ENCODE results near the gene SLC11A1.

The SLC11A1 gene

GRCh38 chr2:218403810-218404209 lies 21.7 kb downstream of the SLC11A1 start:
- no peak overlapping the region for H3K4me3 ChIP-seq (ENCODE audit: control insufficient read depth, low read depth, low read length)
- no peak for TF ChIP-seq CTCF (IDR thresholded peaks at IDR 0.05; ENCODE audit: control insufficient read depth, insufficient read depth, low read depth, low read length, missing control alignments)
- no peak for DNase-seq (ENCODE audit: low read depth)

GRCh38 chr2:218404351-218405085 lies 22.4 kb downstream of the SLC11A1 start:
- H3K4me3 ChIP-seq (ENCODE audit: control insufficient read depth, low read depth, low read length) = no peak overlapping the region
- DNase-seq (ENCODE audit: low read depth) = no peak
- TF ChIP-seq CTCF (IDR thresholded peaks at IDR 0.05; ENCODE audit: control insufficient read depth, insufficient read depth, low read depth, low read length, missing control alignments) = no peak

GRCh38 chr2:218405086-218405745 lies 23.1 kb downstream of the SLC11A1 start:
- no peak for DNase-seq (ENCODE audit: low read depth)
- no peak overlapping the region for H3K4me3 ChIP-seq (ENCODE audit: control insufficient read depth, low read depth, low read length)
- no peak for TF ChIP-seq CTCF (IDR thresholded peaks at IDR 0.05; ENCODE audit: control insufficient read depth, insufficient read depth, low read depth, low read length, missing control alignments)

GRCh38 chr2:218405746-218406208 lies 23.7 kb downstream of the SLC11A1 start:
- TF ChIP-seq CTCF (IDR thresholded peaks at IDR 0.05; ENCODE audit: control insufficient read depth, insufficient read depth, low read depth, low read length, missing control alignments) = no peak
- DNase-seq (ENCODE audit: low read depth) = no peak
- H3K4me3 ChIP-seq (ENCODE audit: control insufficient read depth, low read depth, low read length) = peak overlapping the region; percentile 14

- no peak for DNase-seq (ENCODE audit: low read depth)
- peak; percentile 80 for TF ChIP-seq CTCF (IDR thresholded peaks at IDR 0.05; ENCODE audit: control insufficient read depth, insufficient read depth, low read depth, low read length, missing control alignments)
- H3K4me3 ChIP-seq (ENCODE audit: control insufficient read depth, low read depth, low read length) = peak overlapping the region; percentile 48
These were observed 24.3 kb downstream of the SLC11A1 start for GRCh38 chr2:218406209-218406948.

- DNase-seq (ENCODE audit: low read depth) = no peak
- no peak for TF ChIP-seq CTCF (IDR thresholded peaks at IDR 0.05; ENCODE audit: control insufficient read depth, insufficient read depth, low read depth, low read length, missing control alignments)
- peak overlapping the region; percentile 48 for H3K4me3 ChIP-seq (ENCODE audit: control insufficient read depth, low read depth, low read length)
These were observed 25.0 kb downstream of the SLC11A1 start for GRCh38 chr2:218406949-218407618.
